Vagina (tissue), 2 donors: ENCODE data around the gene MEP1B.

ENCODE experiments used
- CTCF ChIP-seq, 3 experiments: fragments of 450-650 bp in 2 of 3; fragments of 200-600 bp in 1 of 3; sonication (generic) in 1 of 3; IDR thresholded peaks; one replicate each; pipeline ENCODE4 v1.5.1; 2017 to 2019; ENCODE audit warnings: antibody characterized with exemption in 3 of 3, mild to moderate bottlenecking in 2 of 3, moderate library complexity in 2 of 3
- POLR2A ChIP-seq, 2 donors: fragments of 450-650 bp; IDR thresholded peaks; one replicate each; pipeline ENCODE4 v1.6.1; 2017; ENCODE audit warnings: antibody characterized with exemption in 2 of 2, mild to moderate bottlenecking in 2 of 2, moderate library complexity in 2 of 2
- POLR2AphosphoS5 ChIP-seq, 2 donors: sonication (generic); formaldehyde crosslinking; IDR thresholded peaks; one replicate each; pipeline ENCODE4 v1.9.0; 2017; ENCODE audit warnings: antibody characterized with exemption in 2 of 2, mild to moderate bottlenecking in 2 of 2, low read depth in 1 of 2; ENCODE audit not compliant: insufficient read depth in 1 of 2

GRCh38 chr18:32237049-32237448 lies 47.2 kb downstream of the MEP1B start:
- no peak for TF ChIP-seq CTCF (IDR thresholded peaks at IDR 0.05)
- no peak for TF ChIP-seq POLR2AphosphoS5 (IDR thresholded peaks at IDR 0.05; ENCODE audit: insufficient read depth in 1 of 2, low read depth in 1 of 2)
- TF ChIP-seq POLR2A (IDR thresholded peaks at IDR 0.05), result no peak
